ENCODE measurements around the gene TEX28.

Gene TEX28

DNA sequence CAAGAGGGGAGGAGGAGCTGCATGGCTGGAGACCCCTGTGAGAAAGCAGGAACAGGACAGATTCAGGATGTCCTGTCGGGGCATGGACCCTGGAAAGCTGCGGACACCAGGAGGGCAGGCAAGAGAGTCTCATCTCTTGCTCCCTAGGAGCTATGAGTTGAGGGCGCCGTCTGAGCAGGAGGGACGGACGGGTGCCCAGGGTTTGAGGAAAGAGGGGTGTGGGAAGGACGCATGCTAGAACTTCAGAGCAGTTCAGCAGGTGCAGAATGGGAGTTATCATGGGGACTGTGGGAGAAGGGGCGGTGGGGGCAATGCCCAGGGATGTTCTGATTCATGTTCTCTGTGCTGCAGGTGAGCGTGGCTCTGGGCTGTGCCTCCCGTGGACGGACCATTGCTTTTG is 25.5 kb upstream of the TEX28 start:
- TF ChIP-seq POLR2AphosphoS5 (IDR thresholded peaks at IDR 0.05; ENCODE audit: low read depth, low read length) (no peak), FOXP2 (optimal IDR thresholded peaks at IDR 0.05; ENCODE audit: borderline replicate concordance, extremely low read depth, extremely low read length, insufficient read depth) (no peak), SIN3A (IDR thresholded peaks at IDR 0.05; ENCODE audit: borderline replicate concordance, insufficient read depth, low read length) (no peak), TAF1 (IDR thresholded peaks at IDR 0.05; ENCODE audit: borderline replicate concordance, insufficient read depth, low read length) (no peak)
- TF ChIP-seq, protein P1, sequence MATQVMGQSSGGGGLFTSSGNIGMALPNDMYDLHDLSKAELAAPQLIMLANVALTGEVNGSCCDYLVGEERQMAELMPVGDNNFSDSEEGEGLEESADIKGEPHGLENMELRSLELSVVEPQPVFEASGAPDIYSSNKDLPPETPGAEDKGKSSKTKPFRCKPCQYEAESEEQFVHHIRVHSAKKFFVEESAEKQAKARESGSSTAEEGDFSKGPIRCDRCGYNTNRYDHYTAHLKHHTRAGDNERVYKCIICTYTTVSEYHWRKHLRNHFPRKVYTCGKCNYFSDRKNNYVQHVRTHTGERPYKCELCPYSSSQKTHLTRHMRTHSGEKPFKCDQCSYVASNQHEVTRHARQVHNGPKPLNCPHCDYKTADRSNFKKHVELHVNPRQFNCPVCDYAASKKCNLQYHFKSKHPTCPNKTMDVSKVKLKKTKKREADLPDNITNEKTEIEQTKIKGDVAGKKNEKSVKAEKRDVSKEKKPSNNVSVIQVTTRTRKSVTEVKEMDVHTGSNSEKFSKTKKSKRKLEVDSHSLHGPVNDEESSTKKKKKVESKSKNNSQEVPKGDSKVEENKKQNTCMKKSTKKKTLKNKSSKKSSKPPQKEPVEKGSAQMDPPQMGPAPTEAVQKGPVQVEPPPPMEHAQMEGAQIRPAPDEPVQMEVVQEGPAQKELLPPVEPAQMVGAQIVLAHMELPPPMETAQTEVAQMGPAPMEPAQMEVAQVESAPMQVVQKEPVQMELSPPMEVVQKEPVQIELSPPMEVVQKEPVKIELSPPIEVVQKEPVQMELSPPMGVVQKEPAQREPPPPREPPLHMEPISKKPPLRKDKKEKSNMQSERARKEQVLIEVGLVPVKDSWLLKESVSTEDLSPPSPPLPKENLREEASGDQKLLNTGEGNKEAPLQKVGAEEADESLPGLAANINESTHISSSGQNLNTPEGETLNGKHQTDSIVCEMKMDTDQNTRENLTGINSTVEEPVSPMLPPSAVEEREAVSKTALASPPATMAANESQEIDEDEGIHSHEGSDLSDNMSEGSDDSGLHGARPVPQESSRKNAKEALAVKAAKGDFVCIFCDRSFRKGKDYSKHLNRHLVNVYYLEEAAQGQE (IDR thresholded peaks at IDR 0.05; ENCODE audit: insufficient read depth in 1 of 2, low read depth in 2 of 2, low read length in 2 of 2), result no peak

DNA sequence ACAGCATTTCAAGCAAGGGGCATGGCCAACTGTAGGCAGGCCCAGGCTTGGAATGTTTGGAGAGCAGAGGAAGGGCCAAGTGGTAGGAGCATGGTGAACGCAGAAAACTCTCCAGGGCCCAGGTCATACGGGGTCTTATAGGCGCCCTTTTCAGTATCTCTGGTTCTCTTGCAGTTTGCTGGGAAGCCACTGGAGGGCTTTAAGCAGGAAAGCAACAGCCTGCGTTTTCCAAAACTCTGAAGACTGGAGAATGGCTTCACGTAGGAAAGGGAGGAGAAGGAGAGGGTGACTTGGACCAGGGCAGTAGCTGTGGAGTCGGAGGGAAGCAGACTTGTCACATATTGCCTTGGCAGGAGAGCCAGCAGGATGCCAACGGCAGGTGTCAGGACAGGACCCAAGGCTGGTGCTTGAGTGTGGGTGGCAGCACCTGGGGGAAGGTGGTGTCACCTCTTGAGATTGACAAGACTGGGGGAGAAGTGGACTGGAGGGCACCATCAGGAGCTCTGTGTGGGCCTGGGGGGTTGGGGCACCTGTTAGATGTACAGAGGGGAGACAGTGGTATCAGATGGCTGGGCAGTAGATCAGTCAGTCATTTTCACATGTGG is 22.6 kb upstream of the TEX28 start:
- no peak for TF ChIP-seq FOXP2 (optimal IDR thresholded peaks at IDR 0.05; ENCODE audit: borderline replicate concordance, extremely low read depth, extremely low read length, insufficient read depth)
- TF ChIP-seq POLR2AphosphoS5 (IDR thresholded peaks at IDR 0.05; ENCODE audit: low read depth, low read length), result no peak
- no peak for TF ChIP-seq SIN3A (IDR thresholded peaks at IDR 0.05; ENCODE audit: borderline replicate concordance, insufficient read depth, low read length)
- no peak for TF ChIP-seq TAF1 (IDR thresholded peaks at IDR 0.05; ENCODE audit: borderline replicate concordance, insufficient read depth, low read length)
- TF ChIP-seq, protein P1 (IDR thresholded peaks at IDR 0.05; ENCODE audit: insufficient read depth in 1 of 2, low read depth in 2 of 2, low read length in 2 of 2), result no peak

DNA sequence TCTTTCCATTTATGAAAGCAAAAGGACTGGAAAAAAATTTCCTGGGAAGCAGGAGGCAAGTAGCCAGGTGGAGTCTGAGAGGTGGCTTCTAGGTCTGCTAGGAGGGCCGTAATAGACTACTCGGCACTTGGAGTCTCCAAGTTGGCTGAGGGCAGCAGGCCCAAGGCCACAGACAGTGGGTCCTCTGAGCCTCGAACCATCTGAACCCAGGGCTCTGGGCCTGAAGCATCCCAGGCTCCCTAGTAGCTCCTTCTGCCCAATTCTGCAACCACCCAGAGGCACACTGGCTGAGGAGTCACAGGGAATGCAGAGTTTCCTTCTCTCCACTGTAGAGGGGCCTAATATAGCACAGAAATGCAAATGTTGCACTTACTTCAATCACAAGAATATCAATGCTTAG is 20.5 kb upstream of the TEX28 start:
- TF ChIP-seq, protein P1 (IDR thresholded peaks at IDR 0.05; ENCODE audit: insufficient read depth in 1 of 2, low read depth in 2 of 2, low read length in 2 of 2), result no peak
- TF ChIP-seq SIN3A (IDR thresholded peaks at IDR 0.05; ENCODE audit: borderline replicate concordance, insufficient read depth, low read length) (no peak), FOXP2 (optimal IDR thresholded peaks at IDR 0.05; ENCODE audit: borderline replicate concordance, extremely low read depth, extremely low read length, insufficient read depth) (no peak), TAF1 (IDR thresholded peaks at IDR 0.05; ENCODE audit: borderline replicate concordance, insufficient read depth, low read length) (no peak), POLR2AphosphoS5 (IDR thresholded peaks at IDR 0.05; ENCODE audit: low read depth, low read length) (no peak)

DNA sequence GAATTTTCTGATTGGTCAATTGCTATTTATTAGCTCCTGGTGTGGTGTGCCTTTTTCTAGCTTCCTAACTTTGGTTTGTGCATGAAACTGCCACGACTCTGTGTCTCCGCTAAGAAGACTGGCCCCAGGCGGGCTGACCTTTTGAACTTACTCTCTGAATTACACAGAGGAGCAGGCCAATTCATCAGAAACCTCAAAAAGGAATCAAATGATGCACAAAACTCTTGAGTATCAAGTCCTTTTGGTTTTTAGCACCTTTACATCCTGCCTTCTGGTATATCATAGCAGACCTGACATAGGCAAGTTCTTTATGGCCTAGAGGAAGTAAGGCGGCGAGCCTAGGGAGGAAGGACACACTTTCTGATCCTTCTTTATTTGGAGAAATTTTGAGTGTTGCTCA is 18.2 kb upstream of the TEX28 start:
- TF ChIP-seq SIN3A (IDR thresholded peaks at IDR 0.05; ENCODE audit: borderline replicate concordance, insufficient read depth, low read length), result no peak
- TF ChIP-seq FOXP2 (optimal IDR thresholded peaks at IDR 0.05; ENCODE audit: borderline replicate concordance, extremely low read depth, extremely low read length, insufficient read depth), result no peak
- TF ChIP-seq, protein P1 (IDR thresholded peaks at IDR 0.05; ENCODE audit: insufficient read depth in 1 of 2, low read depth in 2 of 2, low read length in 2 of 2), result no peak
- TF ChIP-seq TAF1 (IDR thresholded peaks at IDR 0.05; ENCODE audit: borderline replicate concordance, insufficient read depth, low read length), result no peak
- TF ChIP-seq POLR2AphosphoS5 (IDR thresholded peaks at IDR 0.05; ENCODE audit: low read depth, low read length), result no peak
